Measurements from ENCODE around the gene CUL4A. TPM values are rescaled to one million over a fixed set of nuclear protein-coding genes. Genes with fewer than 3 reads are reported as not detected.
"Not testable (repeated sequence)": the region's sequence is repeated elsewhere in the genome, so short reads cannot be mapped to it uniquely, and the experiment has no call there.

CUL4A gene
- total and polyA plus RNA-seq, 2 donors (not counting 3 experiments of a cell fraction or from before 2014, with no cell fraction given), result 37.9 to 80.0 TPM

GRCh38 chr13:113239986-113240385 lies 30.6 kb downstream of the CUL4A start:
- no peak for FAIRE-seq
- CTCF ChIA-PET, result no interaction called here
- no peaks in the 10 kb centered on the region for H3K79me2 ChIP-seq (ENCODE audit: control insufficient read depth, insufficient read depth, low read length)
- no peak overlapping the region for H3K4me3 ChIP-seq (replicated peaks in 1 of 3; ENCODE audit: insufficient read depth in 1 of 3, low read depth in 1 of 3, low read length in 3 of 3)
- no peak overlapping the region for H3K4me2 ChIP-seq (ENCODE audit: insufficient read depth, low read length)
- no peak overlapping the region for H3K9ac ChIP-seq (replicated peaks; ENCODE audit: extremely low read depth, insufficient read depth, low read length)
- H3K36me3 ChIP-seq (ENCODE audit: control insufficient read depth in 2 of 2, extremely low read depth in 1 of 2, insufficient read depth in 2 of 2, low read length in 2 of 2), result peaks cover 15 to 16% of the 10 kb centered on the region in 2 experiments
- intact Hi-C loops (cut with micrococcal nuclease) (no loop called here), dilution Hi-C loops (cut with MboI; ENCODE audit: extremely low pct_ligation_motif_present, low sequenced_read_pairs) (no loop called here)
- DNase-seq (ENCODE audit: low read depth, low spot score), result no peak
- no peaks in the 10 kb centered on the region for H3K9me3 ChIP-seq (replicated peaks; ENCODE audit: control insufficient read depth, insufficient read depth, low read length)
- no peaks in the 10 kb centered on the region for H3K27me3 ChIP-seq (ENCODE audit: control insufficient read depth in 2 of 2, insufficient read depth in 2 of 2, low read length in 2 of 2)
- POLR2A ChIA-PET, result no interaction called here
- H4K20me1 ChIP-seq (replicated peaks; ENCODE audit: control insufficient read depth, extremely low read depth, insufficient read depth, low read length), result no peaks in the 10 kb centered on the region
- no peak overlapping the region for H2AFZ ChIP-seq (ENCODE audit: low read depth, low read length)
- no peaks in the 10 kb centered on the region for H3K4me1 ChIP-seq (ENCODE audit: control insufficient read depth, extremely low read depth, insufficient read depth, low read length)
- BruUV-seq (replicated peaks), result no TSS peak
- TF ChIP-seq FOS (IDR thresholded peaks at IDR 0.05; ENCODE audit: borderline replicate concordance, insufficient read depth, low read length) (no peak), JUN (IDR thresholded peaks at IDR 0.05; ENCODE audit: borderline replicate concordance, insufficient read depth, insufficient read length, low read depth) (no peak), POLR2A (IDR thresholded peaks at IDR 0.05; ENCODE audit: low read depth, low read length) (no peak), MYC (IDR thresholded peaks at IDR 0.05; ENCODE audit: low read depth, low read length) (no peak), CTCF (IDR thresholded peaks at IDR 0.05; ENCODE audit: extremely low read depth in 1 of 2, insufficient read depth in 1 of 2, low read depth in 1 of 2, low read length in 2 of 2) (no peak), MAX (IDR thresholded peaks at IDR 0.05; ENCODE audit: insufficient read depth, insufficient read length) (no peak), POLR2AphosphoS5 (IDR thresholded peaks at IDR 0.05; ENCODE audit: insufficient read depth, low read depth, low read length) (no peak), GATA2 (IDR thresholded peaks at IDR 0.05; ENCODE audit: insufficient read depth, insufficient read length, low read depth, low read length) (no peak), EZH2 (IDR thresholded peaks at IDR 0.05; ENCODE audit: borderline replicate concordance, low read depth, low read length, severe bottlenecking) (no peak)
- H3K9me1 ChIP-seq (replicated peaks; ENCODE audit: control insufficient read depth, extremely low read depth, insufficient read depth, low read length), result no peaks in the 10 kb centered on the region
- H3K27ac ChIP-seq (ENCODE audit: insufficient read depth, low read depth, low read length), result no peak overlapping the region

- H3K9me1 ChIP-seq (replicated peaks; ENCODE audit: control insufficient read depth, extremely low read depth, insufficient read depth, low read length); FAIRE-seq; H3K27me3 ChIP-seq (ENCODE audit: control insufficient read depth in 2 of 2, insufficient read depth in 2 of 2, low read length in 2 of 2); H2AFZ ChIP-seq (ENCODE audit: low read depth, low read length); BruUV-seq (replicated peaks); DNase-seq (ENCODE audit: low read depth, low spot score); dilution Hi-C loops (cut with MboI; ENCODE audit: extremely low pct_ligation_motif_present, low sequenced_read_pairs); POLR2A ChIA-PET; H3K4me3 ChIP-seq (replicated peaks in 1 of 3; ENCODE audit: insufficient read depth in 1 of 3, low read depth in 1 of 3, low read length in 3 of 3); intact Hi-C loops (cut with micrococcal nuclease); H3K9me3 ChIP-seq (replicated peaks; ENCODE audit: control insufficient read depth, insufficient read depth, low read length); H3K4me2 ChIP-seq (ENCODE audit: insufficient read depth, low read length); H3K79me2 ChIP-seq (ENCODE audit: control insufficient read depth, insufficient read depth, low read length); H3K9ac ChIP-seq (replicated peaks; ENCODE audit: extremely low read depth, insufficient read depth, low read length); H3K4me1 ChIP-seq (ENCODE audit: control insufficient read depth, extremely low read depth, insufficient read depth, low read length); H3K27ac ChIP-seq (ENCODE audit: insufficient read depth, low read depth, low read length); H4K20me1 ChIP-seq (replicated peaks; ENCODE audit: control insufficient read depth, extremely low read depth, insufficient read depth, low read length): not testable (repeated sequence)
- CTCF ChIA-PET, result interaction anchor here (1.1 to 1.5 kb wide), 3 partner anchors 11 to 28 kb away, joined by 3 to 4 read pairs (median 3); no protein-coding TSS in a partner anchor
- H3K36me3 ChIP-seq (ENCODE audit: control insufficient read depth in 2 of 2, extremely low read depth in 1 of 2, insufficient read depth in 2 of 2, low read length in 2 of 2), result peaks cover 14 to 27% of the 10 kb centered on the region in 2 experiments
These were observed 32.2 kb downstream of the CUL4A start for GRCh38 chr13:113241623-113242022.

All from endothelial cell of umbilical vein (primary cell).